Measurements from ENCODE around the gene CNNM1.

- TF ChIP-seq POLR2A (IDR thresholded peaks at IDR 0.05; ENCODE audit: low read length) (no peak), GATA1 (IDR thresholded peaks at IDR 0.05; ENCODE audit: low read depth, low read length) (no peak)
Measured at GRCh38 chr10:99431190-99431760, 102.1 kb downstream of the CNNM1 start.

Measured in erythroblast (primary cell).